ENCODE data around the gene SPNS3.

GRCh38 chr17:4513113-4514032 lies 79.6 kb downstream of the SPNS3 start:
- TF ChIP-seq POLR2A (IDR thresholded peaks at IDR 0.05; ENCODE audit: borderline replicate concordance, extremely low read depth, insufficient read depth, insufficient read length) (no peak), SP1 (IDR thresholded peaks at IDR 0.05; ENCODE audit: low read depth) (no peak), JUND (IDR thresholded peaks at IDR 0.05) (no peak), SIN3A (IDR thresholded peaks at IDR 0.05; ENCODE audit: low read depth) (no peak), ELF1 (IDR thresholded peaks at IDR 0.05; ENCODE audit: borderline replicate concordance, low read depth) (no peak)

Measured in HCT116 (cell line).